NCI-H187 treated with DMSO at 0.1 percent for 48 hours (cell line): Measurements from ENCODE around the gene UCP2.

Source experiments
- DNase-seq: peaks from one replicate; lab custom pipeline; 2025; lab: John Stamatoyannopoulos, UW

Gene UCP2

DNA sequence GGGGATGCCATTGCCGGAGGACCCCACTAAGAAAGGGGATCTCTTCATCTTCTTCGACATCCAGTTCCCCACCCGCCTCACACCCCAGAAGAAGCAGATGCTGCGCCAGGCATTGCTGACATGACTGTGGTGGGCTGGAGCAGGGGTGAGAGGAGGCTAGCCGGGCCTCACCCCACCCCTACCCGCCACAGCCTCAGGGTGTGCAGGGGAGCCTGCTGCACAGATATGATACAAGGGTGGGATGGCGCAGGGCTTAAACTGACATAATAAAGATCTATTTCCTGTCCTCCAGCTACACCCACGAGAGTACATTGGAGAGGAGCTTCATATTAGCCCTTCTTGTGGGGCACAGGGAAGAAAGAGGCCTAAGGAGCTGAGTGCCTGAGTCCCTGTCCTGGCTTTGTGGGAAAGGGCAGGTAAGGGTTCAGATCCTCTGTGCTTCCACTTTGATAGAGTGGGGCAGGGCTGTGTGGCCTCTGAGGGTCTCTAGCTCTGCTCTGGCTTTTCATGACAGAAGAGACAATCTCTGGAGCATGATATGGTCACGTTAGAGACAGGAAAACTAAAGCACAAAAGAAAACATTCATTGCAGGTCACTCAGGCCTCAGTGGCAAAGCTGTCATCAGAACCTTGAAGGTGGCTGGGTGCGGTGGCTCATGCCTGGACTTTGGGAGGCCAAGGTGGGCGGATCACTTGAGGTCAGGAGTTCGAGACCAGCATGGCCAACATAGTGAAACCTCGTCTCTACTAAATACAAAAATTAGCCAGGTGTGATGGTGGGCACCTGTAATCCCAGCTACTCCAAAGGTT, 12.4 kb downstream of the UCP2 start:
- DNase-seq, result no peak

DNA sequence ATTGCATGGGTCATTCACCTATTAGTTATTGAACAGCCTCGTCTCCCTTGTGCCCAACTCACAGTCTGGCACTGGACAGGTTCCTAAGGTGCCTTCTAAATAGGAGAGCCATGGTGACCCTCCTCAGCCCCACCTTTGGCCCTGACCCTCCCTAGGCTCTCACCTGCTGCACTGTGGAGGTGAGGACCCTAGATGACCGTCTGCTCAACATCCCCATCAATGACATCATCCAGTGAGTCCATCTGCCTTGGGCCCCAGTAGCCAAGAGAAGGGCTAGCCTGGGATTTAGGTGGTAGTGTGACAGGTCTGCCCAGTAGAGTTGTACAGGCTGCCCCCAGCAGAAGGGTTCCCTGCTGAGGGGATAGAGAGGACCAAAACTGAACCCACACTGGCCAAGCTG, 13.6 kb downstream of the UCP2 start:
- no peak for DNase-seq

DNA sequence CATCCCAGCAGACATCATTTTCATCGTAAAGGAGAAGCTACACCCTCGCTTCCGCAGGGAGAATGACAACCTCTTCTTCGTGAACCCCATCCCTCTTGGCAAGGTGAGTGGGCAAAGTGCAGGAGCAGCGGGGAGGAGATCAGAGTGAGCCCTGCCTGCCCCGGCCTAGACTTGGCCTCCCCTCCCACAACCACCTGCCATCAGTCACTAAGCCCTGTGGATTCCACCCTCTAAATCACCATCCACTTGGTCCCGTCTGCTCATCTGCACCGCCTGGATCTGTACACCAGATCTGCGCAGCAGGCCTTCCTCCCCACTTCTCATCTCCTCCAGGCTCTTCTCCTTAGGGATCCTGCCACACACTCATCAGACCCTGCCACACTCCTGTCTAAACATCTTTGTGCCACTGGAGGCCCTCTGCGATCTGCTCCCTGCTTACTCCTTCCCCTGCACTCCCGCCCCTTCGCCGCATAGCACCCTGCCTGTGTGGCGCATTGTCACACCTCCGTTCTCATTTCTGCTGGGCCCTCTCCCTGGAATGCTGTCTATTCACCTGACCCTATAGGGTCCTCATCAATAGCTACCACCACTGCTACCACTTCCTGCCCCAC, 14.2 kb downstream of the UCP2 start:
- no peak for DNase-seq

DNA sequence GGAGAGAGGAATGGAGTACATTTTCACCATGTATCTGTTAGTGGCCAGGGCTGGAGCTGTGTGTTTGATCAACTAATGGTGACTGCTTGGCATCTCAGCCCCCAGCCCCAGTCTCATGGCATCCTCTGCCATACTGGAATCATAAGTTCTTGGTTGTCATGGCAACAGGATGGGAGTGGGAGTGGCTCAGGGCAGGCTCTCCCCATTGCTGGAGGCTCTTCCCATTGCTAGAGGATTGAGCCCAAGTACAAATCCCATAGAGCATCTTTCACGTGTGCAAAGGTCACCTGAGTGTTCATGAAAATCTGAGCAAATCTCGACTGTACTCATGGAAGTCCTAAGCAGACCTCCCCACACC, 16.9 kb downstream of the UCP2 start:
- no peak for DNase-seq

DNA sequence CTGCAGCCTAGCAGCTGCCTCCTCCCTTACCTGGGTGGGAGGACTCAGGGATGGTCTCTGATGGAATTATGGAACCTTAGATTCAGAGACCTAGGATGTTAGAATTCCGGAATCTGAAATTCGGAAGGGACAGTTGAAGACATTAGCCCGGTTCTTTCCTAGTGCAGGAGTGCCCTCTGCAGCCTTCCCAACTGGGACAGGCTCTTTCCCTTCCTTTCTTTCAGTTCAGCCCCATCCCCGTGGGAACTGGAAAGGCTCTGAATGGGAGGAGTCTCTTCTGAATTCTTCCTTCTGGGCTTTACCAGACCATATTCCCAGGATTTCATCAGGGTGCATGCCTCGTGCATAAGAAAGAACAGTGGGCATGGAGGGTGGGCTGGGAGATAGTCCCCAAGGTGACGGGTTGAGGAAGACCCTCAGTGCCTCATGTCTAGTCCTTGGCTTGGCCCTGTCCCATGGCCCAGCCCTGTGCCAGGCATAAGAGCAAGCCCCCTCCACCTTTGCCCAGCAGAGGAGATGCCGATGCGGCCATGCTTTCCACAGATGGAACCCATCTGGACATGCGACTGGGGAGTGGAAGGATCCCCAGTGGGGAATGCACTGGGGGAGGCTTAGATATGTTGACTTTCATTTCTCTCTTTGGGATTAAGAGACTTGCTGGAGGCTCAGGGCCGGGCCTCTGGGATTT, 17.4 kb downstream of the UCP2 start:
- no peak for DNase-seq

DNA sequence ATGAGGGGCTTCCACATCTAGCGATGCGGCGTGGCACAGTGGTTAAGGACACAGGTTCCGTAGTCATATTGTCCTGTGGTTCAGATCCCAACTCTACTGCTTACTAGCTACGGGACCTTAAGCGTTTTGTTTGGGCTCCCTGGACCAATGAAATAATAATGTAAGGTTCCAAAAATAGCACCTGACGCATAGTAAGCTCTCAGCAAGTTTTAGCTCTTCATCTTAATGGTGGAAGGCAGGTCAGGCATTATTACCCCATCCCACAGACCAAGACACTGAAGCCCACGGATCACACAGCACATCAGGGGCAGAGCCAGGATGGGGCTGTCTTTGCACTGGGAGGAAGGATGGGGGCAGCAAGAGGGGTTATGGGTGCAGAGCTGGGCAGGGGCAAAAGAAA, 18.8 kb downstream of the UCP2 start:
- DNase-seq, result no peak

DNA sequence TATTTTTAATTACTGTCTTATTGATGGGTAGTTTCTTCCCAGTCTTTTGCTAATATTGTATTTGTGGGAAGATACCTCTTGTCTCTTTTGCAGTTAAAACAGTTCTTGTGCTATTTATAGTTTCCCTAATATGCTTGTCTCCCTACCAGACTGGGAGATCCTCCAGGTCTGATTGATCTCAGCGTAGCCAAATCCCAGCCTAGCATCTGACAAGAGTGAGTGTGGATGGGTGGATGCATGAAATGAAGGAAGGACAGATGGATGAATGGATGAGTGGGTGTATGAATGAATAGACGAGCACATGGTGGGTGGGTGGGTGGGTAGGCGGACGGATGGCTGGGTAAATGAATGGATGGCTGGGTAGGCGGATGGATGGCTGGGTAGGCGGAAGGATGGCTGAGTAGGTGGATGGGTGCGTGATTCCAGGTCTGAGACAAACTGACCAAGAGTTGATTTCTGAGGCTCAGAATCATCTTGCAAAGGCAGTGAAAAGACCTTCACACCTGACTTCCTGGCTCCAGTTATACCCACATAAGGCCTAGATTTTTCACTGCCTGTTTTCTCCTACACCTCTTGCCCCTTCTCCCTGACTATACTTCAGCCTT, 20.4 kb downstream of the UCP2 start:
- DNase-seq, result no peak

DNA sequence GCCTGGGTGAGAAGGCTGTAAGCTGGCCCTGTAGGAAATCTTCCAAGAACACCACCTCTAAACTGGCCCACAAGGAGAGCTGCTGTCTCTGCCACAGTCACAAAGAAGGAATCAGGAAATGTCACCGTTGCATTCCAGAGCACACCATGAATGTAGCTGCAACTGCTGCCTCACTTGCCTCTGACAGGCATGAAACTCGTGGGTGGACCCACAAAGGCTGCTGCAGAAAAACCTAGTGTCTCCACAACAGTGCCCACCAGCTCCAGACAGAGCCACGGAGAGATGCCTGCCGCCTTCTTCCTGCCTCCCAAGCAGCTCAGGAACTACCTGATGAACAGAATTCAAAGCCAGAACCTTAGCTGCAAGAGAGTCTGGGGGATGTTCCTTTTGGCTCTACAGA, 21.3 kb downstream of the UCP2 start:
- DNase-seq, result no peak

DNA sequence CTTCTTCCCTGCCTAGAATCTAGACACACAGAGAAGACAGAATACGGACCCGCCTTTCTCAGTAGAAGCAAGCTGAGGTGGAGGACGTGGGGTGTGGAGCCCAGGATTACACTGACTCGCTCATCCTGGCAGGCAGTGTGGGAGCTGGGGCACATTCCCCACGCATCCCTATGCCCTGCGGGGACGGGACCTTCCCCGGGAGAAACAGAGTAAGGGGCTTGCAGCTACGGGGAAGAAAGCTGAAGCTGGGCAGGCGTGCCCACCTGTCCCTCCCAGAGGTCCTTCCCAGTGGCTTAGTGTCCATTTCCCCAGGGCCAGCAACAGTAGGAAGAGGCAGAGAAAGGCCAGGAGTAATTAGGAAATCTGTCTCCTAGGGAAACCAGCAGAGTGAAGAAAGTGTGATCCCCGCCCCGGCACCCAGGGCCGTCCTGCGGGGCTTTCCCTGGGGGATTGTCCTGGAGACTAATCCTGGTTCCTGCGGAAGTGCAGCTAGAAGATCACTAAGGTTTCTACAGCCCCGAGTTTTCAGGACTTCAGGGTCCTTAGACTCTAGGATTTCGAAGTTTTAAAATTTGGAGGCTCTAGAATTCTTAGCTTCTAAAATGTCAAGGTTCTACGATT, 24.0 kb downstream of the UCP2 start:
- no peak for DNase-seq

DNA sequence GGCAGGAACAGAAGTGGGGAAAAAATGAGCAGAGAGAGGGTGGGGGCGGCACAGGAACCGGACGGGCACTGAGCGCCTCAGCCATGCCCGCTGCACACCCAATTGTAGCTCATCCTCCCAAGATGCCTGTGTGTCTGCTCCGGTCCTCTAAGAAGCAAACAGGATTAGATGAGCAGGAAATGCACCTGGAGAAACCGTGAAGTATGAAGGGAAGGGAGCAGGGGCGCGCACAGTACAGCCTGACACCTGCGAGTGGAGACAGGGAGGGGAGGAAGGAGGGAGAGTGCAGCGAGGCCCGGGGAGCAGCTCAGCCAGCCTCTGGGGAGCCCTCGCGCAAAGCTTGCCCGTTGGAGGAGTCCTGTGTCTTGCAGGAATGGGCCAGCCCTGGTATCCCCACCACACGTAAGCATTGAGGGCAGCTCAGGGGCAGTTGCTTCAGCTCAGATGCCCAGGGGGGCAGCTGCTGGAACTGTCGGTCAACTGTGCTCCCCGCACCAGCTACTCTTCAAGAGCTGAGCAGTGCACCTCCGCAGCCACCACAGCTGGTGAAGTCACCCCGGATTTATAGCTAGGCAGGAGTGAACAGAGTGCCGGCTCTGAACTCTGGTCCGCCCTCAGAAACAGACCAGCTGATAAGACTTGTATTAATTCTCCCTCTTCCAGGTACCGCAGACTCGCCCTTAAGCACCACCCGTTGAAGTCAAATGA, 24.8 kb downstream of the UCP2 start:
- DNase-seq, result no peak

DNA sequence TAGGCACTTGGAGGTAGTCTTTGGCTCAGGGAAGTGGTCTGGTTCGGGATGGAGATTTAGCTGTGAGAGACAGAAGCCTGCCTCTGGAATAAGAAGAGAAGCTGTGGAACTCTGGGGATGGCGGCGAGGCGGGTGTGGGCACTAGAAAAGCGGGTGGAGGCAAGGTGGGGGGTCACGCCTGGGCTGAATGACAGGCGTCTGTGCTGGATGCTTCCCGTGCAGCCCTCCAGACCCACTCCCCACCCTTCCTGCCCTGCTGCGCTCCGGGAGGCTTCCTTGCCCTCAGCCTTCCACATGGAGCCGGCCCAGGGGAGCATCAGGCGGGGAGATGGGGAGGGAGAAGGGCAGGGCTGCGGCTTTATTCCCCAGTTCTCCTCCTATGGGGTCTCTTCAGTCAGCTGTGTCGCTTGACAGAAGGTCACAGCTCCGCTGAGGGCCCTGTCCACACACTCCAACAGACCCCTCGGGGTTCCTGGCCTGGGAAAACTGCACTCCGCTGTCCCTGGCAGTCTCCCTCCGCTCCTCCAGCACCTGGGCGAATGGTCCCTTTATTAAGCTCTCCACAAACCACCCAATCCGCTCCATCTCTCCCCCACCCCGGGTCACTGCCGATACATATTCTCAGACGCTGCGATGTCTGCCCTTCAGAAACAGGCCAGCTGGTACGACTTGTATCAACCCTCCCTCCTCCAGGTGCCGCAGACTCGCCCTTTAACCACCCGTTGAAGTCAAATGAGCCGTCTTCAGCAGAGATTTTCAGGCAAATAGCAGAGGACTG, 25.6 kb downstream of the UCP2 start:
- DNase-seq, result no peak

DNA sequence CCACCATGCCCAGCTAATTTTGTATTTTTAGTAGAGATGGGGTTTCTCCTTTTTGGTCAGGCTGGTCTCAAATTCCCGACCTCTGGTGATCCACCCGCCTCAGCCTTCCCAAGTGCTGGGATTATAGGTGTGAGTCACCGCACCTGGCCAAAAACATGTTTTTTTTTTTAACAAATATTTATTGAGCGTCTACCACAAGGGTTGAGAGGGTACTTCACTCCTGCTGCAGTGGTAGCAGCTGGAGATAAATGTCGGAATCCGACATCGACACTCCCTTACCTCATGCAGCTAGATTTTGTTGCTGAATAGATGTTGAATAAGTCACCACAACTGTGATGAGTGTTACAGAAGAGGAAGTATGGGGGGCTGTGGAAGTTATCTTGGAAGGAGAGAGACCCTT, 30.8 kb downstream of the UCP2 start:
- no peak for DNase-seq

DNA sequence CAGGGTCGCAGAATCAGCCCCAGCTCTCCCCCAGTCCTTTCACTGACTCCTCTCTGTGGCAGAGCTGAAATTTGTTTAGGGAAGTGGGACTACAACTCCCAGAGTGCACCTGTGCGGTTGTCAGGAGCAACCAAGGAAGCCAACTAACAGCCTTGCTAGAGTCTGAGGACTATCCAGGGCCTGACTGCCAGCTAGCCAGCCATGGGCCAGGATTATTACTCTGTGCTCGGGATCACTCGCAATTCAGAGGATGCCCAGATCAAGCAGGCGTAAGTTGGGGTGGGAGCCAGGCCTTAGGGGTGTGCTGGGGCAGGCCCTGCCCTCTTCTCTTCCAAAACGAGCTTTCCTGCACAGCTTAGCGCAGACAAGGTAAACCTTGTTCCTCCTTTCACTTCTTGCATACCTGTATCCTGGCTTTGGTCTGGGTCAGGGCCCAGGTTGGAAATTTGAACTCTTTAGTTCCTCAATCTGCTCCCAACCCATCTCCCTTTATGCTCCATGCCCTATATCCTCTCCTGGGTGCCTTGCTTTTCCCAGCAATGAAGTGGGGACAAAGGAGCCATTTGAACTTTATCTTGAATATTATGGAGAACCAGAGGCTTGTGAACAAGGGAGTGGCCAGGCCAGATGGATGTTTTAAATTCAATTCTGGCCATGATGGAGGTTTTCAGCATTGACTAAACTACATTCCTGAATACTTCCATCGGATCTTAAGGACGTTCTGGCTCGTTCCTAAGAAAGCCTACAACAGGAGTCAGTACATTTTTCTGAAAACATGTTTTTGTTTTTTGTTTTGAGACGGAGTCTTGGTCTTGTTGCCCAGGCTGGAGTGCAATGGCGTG, 31.6 kb downstream of the UCP2 start, which contains the start of gene DNAJB13:
TSS of gene DNAJB13 (plus strand) at position 158 of the 842 bp plus-strand sequence. CDS start at position 202, 44 bp downstream.
- no peak for DNase-seq

DNA sequence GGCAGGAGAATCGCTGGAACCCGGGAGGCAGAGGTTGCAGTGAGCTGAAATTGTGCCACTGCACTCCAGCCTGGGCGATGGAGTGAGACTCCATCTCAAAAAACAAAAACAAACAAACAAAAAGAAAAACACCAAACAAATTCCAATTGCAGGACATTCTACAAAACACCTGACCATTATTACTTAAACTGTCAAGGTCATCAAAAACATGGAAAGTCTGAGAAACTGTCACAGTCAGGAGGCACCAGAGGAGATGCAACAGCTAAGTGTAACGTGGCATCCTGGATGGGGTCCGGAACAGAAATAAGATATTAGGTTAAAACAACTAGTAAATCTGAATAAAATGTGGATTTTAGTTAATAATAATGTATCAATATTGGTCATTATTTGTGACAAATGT, 32.7 kb downstream of the UCP2 start:
- DNase-seq, result no peak

DNA sequence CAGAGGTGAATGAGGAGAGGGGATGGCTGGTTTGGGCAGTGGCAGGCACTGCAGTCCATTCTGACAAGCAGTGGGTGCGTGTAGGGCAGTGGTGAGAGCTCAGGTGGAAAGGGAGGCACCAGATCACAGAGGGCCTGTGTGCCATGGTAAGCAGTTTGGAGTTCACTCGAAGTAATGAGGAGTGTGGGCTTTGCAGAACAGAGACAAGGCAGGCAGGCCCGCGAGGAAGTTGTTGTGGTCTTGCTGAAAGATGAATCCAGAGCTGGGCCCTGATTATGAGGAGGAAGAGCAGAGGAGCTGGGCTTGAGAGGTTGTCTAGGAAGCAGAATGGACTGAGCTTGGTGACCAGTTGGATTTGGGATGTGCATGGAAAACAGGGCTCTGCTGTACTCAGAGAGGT, 33.4 kb downstream of the UCP2 start:
- DNase-seq, result no peak

DNA sequence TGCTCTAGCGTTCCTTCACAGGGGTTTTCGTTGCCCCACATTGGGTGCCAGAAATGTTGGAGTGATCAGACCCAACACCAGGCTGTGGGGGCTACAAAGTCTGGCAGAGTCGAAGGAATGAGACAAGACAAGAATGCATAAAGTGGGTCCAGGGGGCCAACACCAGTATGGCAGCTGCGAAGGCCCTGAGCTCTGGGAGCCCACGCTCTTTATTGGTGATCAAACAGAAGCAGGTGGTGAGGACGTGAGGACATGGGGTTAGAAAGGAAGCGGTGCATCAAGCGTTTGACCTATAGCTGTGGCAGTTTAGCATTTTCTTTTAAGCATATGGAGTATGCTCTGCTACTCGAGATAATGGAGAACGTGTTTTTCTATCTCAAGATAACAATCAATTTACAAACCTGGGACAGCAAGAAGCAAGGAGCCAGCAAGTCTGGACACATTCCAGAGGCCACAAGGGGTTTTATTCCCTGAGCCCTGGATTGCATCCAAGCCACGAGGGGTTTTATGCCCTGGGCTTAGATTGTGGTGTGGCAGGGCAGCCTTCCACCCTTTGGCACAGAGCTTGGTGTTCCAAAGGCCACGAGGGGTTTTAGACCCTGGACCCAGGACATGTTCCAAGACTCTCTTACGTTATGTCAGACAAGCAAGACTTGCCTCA, 35.7 kb downstream of the UCP2 start:
- no peak for DNase-seq

DNA sequence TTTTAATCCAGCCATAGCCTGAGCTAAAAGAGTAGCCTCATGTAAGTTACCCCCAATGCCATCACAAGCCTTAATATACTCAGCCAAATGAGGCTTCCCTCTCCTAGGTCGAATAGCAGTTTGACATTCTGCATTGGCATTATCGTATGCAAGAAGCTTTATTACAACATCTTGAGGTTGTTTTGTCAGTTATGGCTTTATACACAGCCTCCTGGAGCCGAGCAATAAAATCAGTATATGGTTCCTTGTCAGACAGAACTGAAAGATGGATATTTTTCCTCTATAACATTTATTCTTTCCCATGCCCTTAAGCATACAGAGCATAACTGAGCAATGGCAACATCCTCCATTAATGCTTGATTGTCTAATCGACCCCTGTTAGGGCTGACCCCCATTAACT, 37.2 kb downstream of the UCP2 start:
- DNase-seq, result no peak

DNA sequence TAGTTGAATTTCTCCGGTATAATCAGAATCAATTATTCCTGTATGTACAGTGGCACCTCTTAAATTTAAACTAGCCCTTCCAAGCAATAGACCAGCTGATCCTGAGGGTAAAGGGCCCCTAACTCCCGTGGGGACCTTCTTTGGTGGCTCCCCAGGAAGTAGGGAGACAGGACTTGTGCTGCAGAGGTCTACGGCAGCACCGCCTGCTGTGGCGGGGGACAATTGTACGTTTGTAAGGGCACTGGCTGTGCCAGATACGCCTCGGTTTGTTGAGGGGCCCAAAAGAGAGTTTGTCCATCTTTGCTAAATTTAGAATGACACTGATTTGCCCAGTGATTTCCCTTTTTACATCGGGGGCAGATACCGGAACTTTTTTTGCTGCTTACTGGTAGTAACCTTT, 37.7 kb downstream of the UCP2 start:
- no peak for DNase-seq

DNA sequence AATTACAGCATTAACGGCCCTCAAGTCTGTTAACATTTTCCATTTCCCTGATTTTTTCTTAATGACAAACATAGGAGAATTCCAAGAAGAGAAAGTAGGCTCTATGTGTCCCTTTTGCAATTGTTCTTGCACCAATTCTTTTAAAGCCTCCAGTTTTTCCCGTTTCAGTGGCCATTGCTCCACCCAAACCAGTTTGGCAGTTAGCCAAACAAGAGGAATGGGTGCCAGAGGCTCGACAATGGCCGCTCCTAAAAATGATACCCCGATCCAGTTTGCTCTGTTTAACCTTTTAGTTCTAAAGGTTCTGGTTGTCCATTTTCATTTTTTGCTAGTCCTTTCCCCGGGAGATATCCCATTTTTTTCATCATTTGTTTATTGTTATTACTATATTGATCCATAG, 38.6 kb downstream of the UCP2 start:
- no peak for DNase-seq

DNA sequence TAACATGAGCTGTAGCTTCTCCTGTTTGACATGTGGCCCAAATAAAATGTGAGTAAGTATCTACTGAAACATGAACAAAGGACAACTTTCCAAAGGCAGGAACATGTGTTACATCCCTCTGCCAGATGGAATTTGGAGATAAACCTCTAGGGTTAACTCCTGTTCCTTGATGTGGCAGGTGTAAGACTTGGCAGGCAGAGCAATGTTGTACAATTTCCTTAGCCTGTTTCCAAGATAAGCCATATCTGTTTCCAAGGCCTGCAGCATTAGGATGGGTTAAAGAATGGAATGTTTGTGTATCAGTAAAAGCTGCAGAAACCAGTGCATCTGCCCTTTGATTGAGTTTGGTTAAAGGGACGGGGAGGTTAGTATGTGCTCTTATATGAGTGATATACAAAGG, 40.6 kb downstream of the UCP2 start:
- DNase-seq, result no peak
